ENCODE results near the gene TCP11L1. TPM values are rescaled to one million over a fixed set of nuclear protein-coding genes. Genes with fewer than 3 reads are reported as not detected.

Gene TCP11L1
- total and polyA plus RNA-seq, 2 donors (not counting 1 experiment from before 2014, with no cell fraction given) = 7.7 to 19.7 TPM

- H3K27ac ChIP-seq (ENCODE audit: low read length in 2 of 2) = no peak overlapping the region
- POLR2A ChIA-PET = no interaction called here
- intact Hi-C loops (cut with micrococcal nuclease) = no loop called here
- no CpG with 5 or more reads among the region's 1 CpG for WGBS (ENCODE audit: insufficient coverage)
- TF ChIP-seq CTCF (IDR thresholded peaks at IDR 0.05) (no peak), EZH2 (IDR thresholded peaks at IDR 0.05; ENCODE audit: borderline replicate concordance, insufficient read depth, low read depth, low read length, poor library complexity, severe bottlenecking) (no peak)
- H3K9me3 Mint-ChIP-seq (ENCODE audit: insufficient read depth) = peaks cover 10% of the 10 kb centered on the region
- peaks cover 3 to 9% (median 7%) of the 10 kb centered on the region in 3 donors for H3K9me3 ChIP-seq (ENCODE audit: control extremely low read depth in 1 of 3, control insufficient read depth in 2 of 3, insufficient read depth in 1 of 3, low read length in 2 of 3)
- no peak overlapping the region for H3K9ac ChIP-seq (ENCODE audit: low read length)
- H3K4me1 Mint-ChIP-seq = peaks cover 3% of the 10 kb centered on the region
- no peak overlapping the region for H2AFZ ChIP-seq (ENCODE audit: insufficient read depth, low read depth, low read length, poor library complexity, severe bottlenecking)
- H3K4me3 ChIP-seq (ENCODE audit: control extremely low read depth in 1 of 5, extremely low read depth in 1 of 5, insufficient read depth in 1 of 5, low read depth in 2 of 5, low read length in 4 of 5) = no peak overlapping the region
- no peaks in the 10 kb centered on the region for H4K20me1 ChIP-seq (ENCODE audit: control insufficient read depth, insufficient read depth, low read length, poor library complexity, severe bottlenecking)
- no peaks in the 10 kb centered on the region for H3K27me3 ChIP-seq (replicated peaks in 1 of 4; ENCODE audit: control extremely low read depth in 1 of 4, control insufficient read depth in 3 of 4, insufficient read depth in 4 of 4, low read length in 3 of 4)
- ATAC-seq (ENCODE audit: low read depth) (no peak), DNase-seq (no peak)
- no peaks in the 10 kb centered on the region for H3K79me2 ChIP-seq (ENCODE audit: control insufficient read depth, insufficient read depth, low read length)
- no peak overlapping the region for H3K27ac Mint-ChIP-seq
- H3K27me3 Mint-ChIP-seq = peaks cover 9% of the 10 kb centered on the region
- no peaks in the 10 kb centered on the region for H3K4me1 ChIP-seq (ENCODE audit: control insufficient read depth in 2 of 2, insufficient read depth in 2 of 2, low read length in 2 of 2)
- H3K4me3 Mint-ChIP-seq = no peak overlapping the region
- no peaks in the 10 kb centered on the region for H3K36me3 ChIP-seq (replicated peaks in 1 of 2; ENCODE audit: control extremely low read depth in 1 of 2, control insufficient read depth in 1 of 2, extremely low read depth in 1 of 2, insufficient read depth in 2 of 2, low read length in 1 of 2)
- no peak overlapping the region for H3K4me2 ChIP-seq (replicated peaks; ENCODE audit: low read depth, low read length, poor library complexity, severe bottlenecking)
- CTCF ChIA-PET = no interaction called here
Observed at GRCh38 chr11:32990481-32990880, 48.9 kb upstream of the TCP11L1 start.

- no peaks in the 10 kb centered on the region for H3K79me2 ChIP-seq (ENCODE audit: control insufficient read depth, insufficient read depth, low read length)
- no peak overlapping the region for H2AFZ ChIP-seq (ENCODE audit: insufficient read depth, low read depth, low read length, poor library complexity, severe bottlenecking)
- no peak overlapping the region for H3K9ac ChIP-seq (ENCODE audit: low read length)
- TF ChIP-seq EZH2 (IDR thresholded peaks at IDR 0.05; ENCODE audit: borderline replicate concordance, insufficient read depth, low read depth, low read length, poor library complexity, severe bottlenecking) (no peak), CTCF (IDR thresholded peaks at IDR 0.05) (no peak)
- Mint-ChIP-seq H3K9me3 (ENCODE audit: insufficient read depth) (peaks cover 10% of the 10 kb centered on the region), H3K27me3 (peaks cover 14% of the 10 kb centered on the region), H3K4me3 (no peak overlapping the region), H3K27ac (no peak overlapping the region), H3K4me1 (peaks cover 3% of the 10 kb centered on the region)
- WGBS (ENCODE audit: insufficient coverage) = 96% methylated on average over 3 of the region's 3 CpGs
- no peak overlapping the region for H3K27ac ChIP-seq (ENCODE audit: low read length in 2 of 2)
- CTCF ChIA-PET = no interaction called here
- intact Hi-C loops (cut with micrococcal nuclease) = no loop called here
- no peaks in the 10 kb centered on the region for H3K27me3 ChIP-seq (replicated peaks in 1 of 4; ENCODE audit: control extremely low read depth in 1 of 4, control insufficient read depth in 3 of 4, insufficient read depth in 4 of 4, low read length in 3 of 4)
- no peak overlapping the region for H3K4me2 ChIP-seq (replicated peaks; ENCODE audit: low read depth, low read length, poor library complexity, severe bottlenecking)
- H3K4me3 ChIP-seq (ENCODE audit: control extremely low read depth in 1 of 5, extremely low read depth in 1 of 5, insufficient read depth in 1 of 5, low read depth in 2 of 5, low read length in 4 of 5) = no peak overlapping the region
- ATAC-seq (ENCODE audit: low read depth) (no peak), DNase-seq (no peak)
- peaks cover 3 to 9% (median 7%) of the 10 kb centered on the region in 3 donors for H3K9me3 ChIP-seq (ENCODE audit: control extremely low read depth in 1 of 3, control insufficient read depth in 2 of 3, insufficient read depth in 1 of 3, low read length in 2 of 3)
- no peaks in the 10 kb centered on the region for H4K20me1 ChIP-seq (ENCODE audit: control insufficient read depth, insufficient read depth, low read length, poor library complexity, severe bottlenecking)
- H3K36me3 ChIP-seq (replicated peaks in 1 of 2; ENCODE audit: control extremely low read depth in 1 of 2, control insufficient read depth in 1 of 2, extremely low read depth in 1 of 2, insufficient read depth in 2 of 2, low read length in 1 of 2) = no peaks in the 10 kb centered on the region
- POLR2A ChIA-PET = no interaction called here
- no peaks in the 10 kb centered on the region for H3K4me1 ChIP-seq (ENCODE audit: control insufficient read depth in 2 of 2, insufficient read depth in 2 of 2, low read length in 2 of 2)
Observed at GRCh38 chr11:32991427-32991826, 47.9 kb upstream of the TCP11L1 start.
